Stimulated activated CD4-positive, alpha-beta T cell treated with anti-CD3 and anti-CD28 coated beads, Interleukin-4, amount 100 ng/mL, for 48 hours (primary cell): ENCODE measurements around the gene NHEJ1.
A peak's percentile ranks its signal among the peaks of the same experiment; 100 is the strongest.
"Not testable (repeated sequence)": the region's sequence is repeated elsewhere in the genome, so short reads cannot be mapped to it uniquely, and the experiment has no call there.

ENCODE experiments used
- DNase-seq, 2 donors: peaks; one replicate each; pipeline ENCODE4 v3.0.0-alpha.2; 2020; ENCODE audit warnings: low read depth in 2 of 2

Gene NHEJ1

GRCh38 chr2:219160186-219161017 is at the start of gene NHEJ1:
TSS of gene NHEJ1 (minus strand) at chr2:219160815. CDS start at chr2:219158362, 2,453 bp downstream.
- DNase-seq, result peak; percentile 92 to 97

DNA sequence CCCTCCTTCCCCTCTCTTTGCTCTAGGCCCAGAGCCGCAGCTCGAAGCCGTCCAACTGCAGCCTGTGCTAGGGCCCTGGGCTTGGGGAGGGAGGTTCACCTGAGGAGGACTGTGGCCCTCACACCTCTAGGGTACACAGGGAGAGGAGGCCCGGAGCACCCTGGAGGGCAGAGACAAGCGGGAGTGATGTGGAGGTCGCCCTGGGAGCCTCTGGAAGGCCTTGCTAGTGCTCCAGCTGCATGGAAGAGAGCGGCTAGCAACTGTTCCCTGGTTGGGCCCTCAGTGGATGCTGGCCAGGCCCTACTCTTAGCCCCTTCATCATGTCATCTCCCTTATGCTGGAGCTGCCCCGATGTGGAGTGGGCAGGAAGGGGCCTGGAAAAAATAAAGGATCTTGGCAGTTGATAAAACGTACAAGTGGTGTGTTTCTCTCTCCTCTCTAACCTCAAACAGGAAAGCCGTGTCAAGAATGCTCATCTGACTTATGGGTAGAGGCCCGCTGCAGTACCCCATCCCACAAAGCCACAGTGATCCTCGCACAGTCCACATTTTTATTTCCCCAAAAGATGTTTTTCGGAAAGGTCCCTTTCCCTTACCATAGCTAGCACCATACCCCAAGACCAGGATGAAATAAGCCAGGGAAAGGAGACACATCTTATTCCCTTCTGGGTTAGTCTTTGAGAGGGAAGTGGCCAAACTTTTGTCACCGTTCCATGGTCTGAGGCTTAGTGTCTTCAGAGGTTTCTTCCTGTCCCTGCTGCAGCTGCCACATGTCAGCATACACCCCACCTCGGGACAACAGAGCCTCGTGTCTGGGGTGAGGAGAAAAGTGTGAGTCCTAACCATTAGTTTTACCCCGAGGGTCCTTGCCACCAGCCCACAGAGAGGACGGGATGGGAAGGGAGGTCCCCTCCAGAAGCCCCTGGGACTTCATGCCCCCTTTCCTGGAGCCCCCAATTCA is 48.9 kb upstream of the NHEJ1 start:
- DNase-seq, result no peak

DNA sequence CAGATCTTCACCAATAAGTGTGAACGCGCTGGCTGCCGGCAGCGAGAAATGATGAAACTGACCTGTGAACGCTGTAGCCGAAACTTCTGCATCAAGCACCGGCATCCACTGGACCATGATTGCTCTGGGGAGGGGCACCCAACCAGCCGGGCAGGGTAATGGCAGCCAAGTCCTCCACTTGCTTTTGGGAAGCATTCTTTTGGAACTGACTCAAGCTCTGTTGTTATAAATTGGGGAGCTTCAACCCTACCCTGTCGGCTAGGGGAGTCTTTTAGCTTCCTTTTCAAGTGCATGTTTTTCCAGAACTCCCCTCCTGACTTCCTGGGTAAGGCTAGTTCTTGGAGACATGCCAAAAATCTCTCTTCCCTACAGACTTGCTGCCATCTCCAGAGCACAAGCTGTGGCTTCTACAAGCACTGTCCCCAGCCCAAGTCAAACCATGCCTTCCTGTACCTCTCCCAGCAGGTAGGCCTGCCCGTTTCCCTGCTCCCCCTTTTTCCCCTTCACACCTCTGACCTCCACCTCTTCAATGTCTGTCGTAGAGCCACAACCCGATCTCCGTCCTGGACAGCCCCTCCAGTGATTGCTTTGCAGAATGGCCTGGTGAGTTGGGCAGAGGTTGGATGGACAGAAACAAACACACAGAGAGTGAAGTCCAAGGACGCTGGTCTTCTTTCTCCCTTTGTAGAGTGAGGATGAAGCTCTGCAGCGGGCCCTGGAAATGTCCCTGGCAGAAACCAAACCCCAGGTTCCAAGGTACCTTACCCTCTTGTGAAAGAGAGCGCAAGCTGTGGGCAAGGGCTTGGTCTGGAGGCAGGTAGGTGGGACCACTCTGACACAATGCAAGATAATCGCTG is 47.5 kb upstream of the NHEJ1 start:
- DNase-seq, result no peak

- DNase-seq, result no peak
Measured at GRCh38 chr2:219207134-219207883, 46.7 kb upstream of the NHEJ1 start.

DNA sequence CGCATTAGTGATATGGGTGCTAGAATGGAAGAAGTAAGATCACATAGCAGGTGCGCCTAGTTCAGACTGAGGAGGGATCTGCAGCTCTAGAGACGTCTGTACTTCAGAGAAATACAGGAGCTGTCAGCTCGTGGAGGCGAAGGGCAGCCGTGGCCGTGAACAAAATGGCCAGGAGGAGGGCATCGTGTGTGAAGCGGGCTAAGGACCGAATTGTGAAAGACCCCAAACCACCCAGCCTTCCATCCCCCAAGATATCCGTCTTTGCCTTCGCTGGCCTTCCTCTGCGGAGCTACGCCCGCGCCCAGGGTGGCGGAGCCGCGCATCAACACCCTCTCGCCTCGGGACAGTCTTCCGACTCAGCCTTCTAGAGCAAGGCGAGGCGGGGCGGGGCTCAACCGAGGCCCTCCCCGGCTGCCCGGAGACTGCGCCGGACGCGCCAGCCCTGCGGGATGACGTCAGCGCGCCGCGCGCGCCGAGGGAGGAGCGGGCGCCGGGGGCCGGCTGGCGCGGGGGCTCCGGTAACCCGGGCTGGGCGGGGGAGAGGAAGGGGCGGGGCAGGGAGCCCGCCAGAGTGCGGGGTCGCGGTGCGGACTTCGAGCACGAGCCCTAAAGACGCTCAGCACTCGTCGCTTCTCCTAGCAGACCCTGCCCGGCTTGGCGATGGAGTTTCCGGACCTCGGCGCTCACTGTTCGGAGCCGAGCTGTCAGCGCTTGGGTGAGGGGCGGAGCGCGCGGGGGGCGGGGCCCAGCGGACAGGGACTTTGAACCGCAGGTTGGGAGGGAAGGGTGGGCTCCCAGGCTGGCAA is 45.9 kb upstream of the NHEJ1 start, which contains the start of gene ZFAND2B:
Gene ZFAND2B, plus strand, starts transcription at position 455 of the 806 bp plus-strand sequence. Its CDS starts 206 bp downstream, at position 661.
- DNase-seq, result peak; percentile 91 to 94

GRCh38 chr2:219205981-219206327 is 45.3 kb upstream of the NHEJ1 start:
- DNase-seq, result no peak

GRCh38 chr2:219205165-219205538 is 44.5 kb upstream of the NHEJ1 start:
- no peak for DNase-seq

- DNase-seq, result no peak
Measured at GRCh38 chr2:219204425-219205164, 44.0 kb upstream of the NHEJ1 start.

GRCh38 chr2:219201331-219201730 is 40.7 kb upstream of the NHEJ1 start:
- DNase-seq, result not testable (repeated sequence)

GRCh38 chr2:219200502-219201326 is 40.1 kb upstream of the NHEJ1 start:
- not testable (repeated sequence) for DNase-seq

- DNase-seq, result no peak
Measured at GRCh38 chr2:219199470-219200211, 39.0 kb upstream of the NHEJ1 start.

- DNase-seq, result no peak
Measured at GRCh38 chr2:219198974-219199373, 38.4 kb upstream of the NHEJ1 start.

GRCh38 chr2:219197388-219197787 is 36.8 kb upstream of the NHEJ1 start:
- DNase-seq, result no peak

DNA sequence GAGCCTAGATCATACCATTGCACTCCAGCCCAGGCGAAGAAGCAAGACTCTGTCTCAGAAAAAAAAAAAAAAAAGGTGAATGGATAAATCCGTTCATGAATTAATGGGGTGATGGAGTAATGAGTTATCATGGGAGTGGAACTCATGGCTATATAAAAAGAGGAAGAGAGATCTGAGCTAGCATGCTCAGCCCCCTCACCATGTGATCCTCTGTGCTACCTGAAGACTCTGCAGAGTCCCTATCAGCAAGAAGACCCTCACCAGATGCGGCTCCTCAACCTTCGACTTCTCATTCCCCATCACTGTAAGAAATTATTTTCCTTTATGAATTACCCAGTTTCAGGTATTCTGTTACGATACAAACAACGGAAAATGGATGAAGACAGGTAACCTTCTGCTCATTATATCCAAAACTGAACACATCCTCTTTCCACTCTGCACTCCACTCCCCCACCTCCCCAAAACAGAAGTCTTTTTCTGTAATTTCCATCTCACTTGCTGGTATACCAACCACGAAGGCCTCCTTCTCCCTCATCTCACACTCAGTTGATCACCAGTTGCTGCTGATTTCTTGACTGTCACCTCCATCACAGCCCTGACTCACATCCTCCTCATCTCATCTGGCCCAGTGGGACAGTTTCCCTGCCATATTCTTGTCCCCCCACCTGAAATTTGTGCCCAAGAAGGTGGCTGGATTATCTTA is 26.3 kb upstream of the NHEJ1 start:
- no peak for DNase-seq

GRCh38 chr2:219184121-219184520 is 23.5 kb upstream of the NHEJ1 start:
- DNase-seq, result no peak

- no peak for DNase-seq
Measured at GRCh38 chr2:219183151-219183772, 22.6 kb upstream of the NHEJ1 start.
